Bronchial epithelial cell (primary cell): ENCODE results near the gene ADAM10. TPM values are rescaled to one million over a fixed set of nuclear protein-coding genes. Genes with fewer than 3 reads are reported as not detected.

Source experiments
- DNase-seq: peaks from one replicate; pipeline ENCODE4 v3.0.0-alpha.2; 2010; ENCODE audit warnings: low read depth
- FAIRE-seq: peaks from 2 replicates; lab custom pipeline; 2011; peaks lifted over from hg19 to GRCh38; lab: Jason Lieb, UNC
- H3K27me3 ChIP-seq: 2 replicates; pipeline ENCODE4 v1.5.1; 2011; ENCODE audit warnings: low read length; ENCODE audit not compliant: control insufficient read depth, insufficient read depth
- H3K36me3 ChIP-seq: 2 replicates; pipeline ENCODE4 v1.5.1; 2011; ENCODE audit warnings: low read length; ENCODE audit not compliant: control insufficient read depth, insufficient read depth
- H3K4me3 ChIP-seq: 2 replicates; pipeline ENCODE4 v1.5.1; 2011; ENCODE audit warnings: mild to moderate bottlenecking, low read depth, low read length, control low read depth
- total RNA-seq: library from RNA; depleted of rRNA; stranded (reverse); fragments of >200 nt; gene quantifications from 2 replicates; pipeline ENCODE4 v1.2.1, GENCODE V29; 2014
- TF ChIP-seq, protein P1 (sequence below): IDR thresholded peaks from 2 replicates; pipeline ENCODE4 v1.5.1; 2011; ENCODE audit warnings: mild to moderate bottlenecking, moderate library complexity, low read length, control low read depth, inconsistent platforms; ENCODE audit not compliant: insufficient read depth, severe bottlenecking

The ADAM10 gene
- total RNA-seq, 1 donor from 2014 or later: 112 TPM

GRCh38 chr15:58555162-58556027 lies 194.1 kb downstream of the ADAM10 start:
- Histone ChIP-seq H3K36me3 (no peaks in the 10 kb centered on the region), H3K4me3 (no peak overlapping the region), H3K27me3 (no peaks in the 10 kb centered on the region)
- no peak for DNase-seq
- FAIRE-seq: no peak
- TF ChIP-seq, protein P1, sequence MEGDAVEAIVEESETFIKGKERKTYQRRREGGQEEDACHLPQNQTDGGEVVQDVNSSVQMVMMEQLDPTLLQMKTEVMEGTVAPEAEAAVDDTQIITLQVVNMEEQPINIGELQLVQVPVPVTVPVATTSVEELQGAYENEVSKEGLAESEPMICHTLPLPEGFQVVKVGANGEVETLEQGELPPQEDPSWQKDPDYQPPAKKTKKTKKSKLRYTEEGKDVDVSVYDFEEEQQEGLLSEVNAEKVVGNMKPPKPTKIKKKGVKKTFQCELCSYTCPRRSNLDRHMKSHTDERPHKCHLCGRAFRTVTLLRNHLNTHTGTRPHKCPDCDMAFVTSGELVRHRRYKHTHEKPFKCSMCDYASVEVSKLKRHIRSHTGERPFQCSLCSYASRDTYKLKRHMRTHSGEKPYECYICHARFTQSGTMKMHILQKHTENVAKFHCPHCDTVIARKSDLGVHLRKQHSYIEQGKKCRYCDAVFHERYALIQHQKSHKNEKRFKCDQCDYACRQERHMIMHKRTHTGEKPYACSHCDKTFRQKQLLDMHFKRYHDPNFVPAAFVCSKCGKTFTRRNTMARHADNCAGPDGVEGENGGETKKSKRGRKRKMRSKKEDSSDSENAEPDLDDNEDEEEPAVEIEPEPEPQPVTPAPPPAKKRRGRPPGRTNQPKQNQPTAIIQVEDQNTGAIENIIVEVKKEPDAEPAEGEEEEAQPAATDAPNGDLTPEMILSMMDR: no peak

GRCh38 chr15:58554758-58555157 lies 194.7 kb downstream of the ADAM10 start:
- Histone ChIP-seq H3K27me3 (no peaks in the 10 kb centered on the region), H3K4me3 (no peak overlapping the region), H3K36me3 (no peaks in the 10 kb centered on the region)
- FAIRE-seq: no peak
- TF ChIP-seq, protein P1: no peak
- no peak for DNase-seq

- no peaks in the 10 kb centered on the region for H3K36me3 ChIP-seq
- TF ChIP-seq, protein P1: no peak
- no peak for DNase-seq
- FAIRE-seq: no peak
- H3K27me3 ChIP-seq: no peaks in the 10 kb centered on the region
- no peak overlapping the region for H3K4me3 ChIP-seq
Measured at GRCh38 chr15:58553365-58553918, 196.1 kb downstream of the ADAM10 start.

DNA sequence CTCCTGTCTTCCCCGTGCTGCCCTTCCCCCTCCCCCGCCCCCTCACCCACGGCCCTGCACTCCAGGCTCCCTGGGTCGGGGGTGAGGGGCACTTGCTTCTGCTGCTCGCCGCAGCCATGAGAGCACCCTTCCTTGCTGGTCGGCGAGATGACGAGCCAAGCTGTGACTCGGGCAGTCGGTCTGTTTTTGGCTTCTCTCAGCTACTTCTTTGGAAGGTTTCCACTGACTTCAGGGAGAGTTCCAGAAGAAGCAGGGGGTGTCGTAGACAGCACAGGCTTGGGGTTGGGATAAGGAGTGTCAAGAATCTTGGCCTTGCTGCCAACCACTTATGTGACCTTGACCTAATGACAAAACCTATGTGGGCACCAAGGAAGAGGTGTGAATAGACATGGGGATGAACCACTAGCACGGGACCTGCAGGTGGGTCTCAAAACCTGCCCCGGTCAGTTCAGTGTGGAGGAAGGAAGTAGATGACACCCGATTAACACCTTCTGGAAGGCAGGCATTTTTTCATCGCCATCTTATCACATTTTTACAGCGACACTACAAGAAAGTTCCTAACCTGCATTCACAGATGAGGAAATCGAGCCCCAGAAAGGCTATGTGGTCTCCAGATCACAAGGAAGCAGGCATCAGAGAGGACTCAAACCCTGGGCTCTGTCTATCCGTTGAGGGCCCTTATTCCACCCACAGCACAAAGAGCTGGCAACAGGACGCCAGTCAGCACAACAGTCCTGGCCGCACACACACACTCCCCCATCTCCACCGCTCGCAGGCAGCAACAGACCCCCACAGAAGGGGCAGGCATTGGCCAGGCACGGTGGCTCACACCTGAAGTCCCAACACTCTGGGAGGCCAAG lies 196.8 kb downstream of the ADAM10 start:
- DNase-seq (no peak), FAIRE-seq (no peak)
- Histone ChIP-seq H3K27me3 (no peaks in the 10 kb centered on the region), H3K36me3 (no peaks in the 10 kb centered on the region), H3K4me3 (no peak overlapping the region)
- TF ChIP-seq, protein P1: no peak

DNA sequence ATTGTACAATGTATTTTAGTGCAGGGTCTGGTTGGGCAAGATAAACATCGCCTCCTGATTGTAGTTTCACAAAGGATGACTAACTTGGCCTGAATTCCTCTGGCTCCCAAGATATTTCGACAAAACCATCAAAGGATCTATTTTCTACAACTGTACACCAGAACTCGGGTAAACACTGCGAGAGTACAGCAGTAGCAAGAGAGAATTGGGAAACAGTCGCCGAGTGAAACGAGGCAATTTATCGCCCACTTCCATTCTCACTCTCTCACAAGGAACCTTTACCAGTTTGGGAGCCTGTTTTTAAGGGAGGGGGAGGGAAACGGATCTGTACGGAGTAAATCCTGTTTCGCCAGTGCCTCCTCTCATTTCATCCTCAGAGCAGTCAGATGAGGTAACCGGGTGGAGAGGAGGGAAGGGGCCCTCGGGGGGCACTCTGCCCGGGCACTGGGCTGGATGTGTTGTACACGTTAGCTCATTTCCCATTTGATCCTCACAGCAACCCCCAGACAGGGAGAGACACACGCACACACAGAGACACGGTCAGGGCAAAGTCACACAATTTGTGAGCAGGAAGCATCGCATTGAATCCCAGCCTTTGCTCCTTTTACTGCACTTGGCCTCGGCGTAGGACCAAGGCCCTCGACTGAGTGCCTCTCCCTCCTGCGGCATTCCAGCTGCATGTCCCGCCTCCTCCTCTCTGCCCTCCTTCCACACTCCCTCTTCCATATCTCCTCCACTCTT lies 197.6 kb downstream of the ADAM10 start:
- TF ChIP-seq, protein P1: no peak
- Histone ChIP-seq H3K4me3 (no peak overlapping the region), H3K27me3 (no peaks in the 10 kb centered on the region), H3K36me3 (no peaks in the 10 kb centered on the region)
- FAIRE-seq (no peak), DNase-seq (peak; percentile 70)
